CD4-positive, alpha-beta T cell treated with Interferon alpha-2 for 1 hour (primary cell): ENCODE measurements around the gene ZSCAN2.

Experiments
- DNase-seq, 2 donors: peaks; one replicate each; pipeline ENCODE4 v3.0.0-alpha.2; 2020 to 2022

Gene ZSCAN2

DNA sequence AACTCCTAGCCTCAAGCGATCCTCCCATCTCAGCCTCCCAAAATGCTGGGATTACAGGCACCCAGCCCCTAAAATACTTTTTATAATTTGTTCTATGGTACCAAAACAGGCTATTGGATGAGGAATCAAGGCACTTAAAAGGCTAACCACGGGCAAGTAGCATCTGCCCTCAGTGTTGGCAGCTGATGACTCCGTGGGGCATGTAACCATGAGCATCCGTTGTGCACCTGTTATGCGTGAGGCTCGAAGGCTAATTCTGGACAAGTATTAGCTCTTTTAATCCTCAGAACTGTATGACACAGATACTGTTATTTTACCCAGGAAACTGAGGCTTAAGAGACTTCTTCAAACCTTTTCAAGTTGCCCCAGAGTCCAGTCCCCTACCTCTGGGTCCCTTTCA is 43.0 kb downstream of the ZSCAN2 start:
- DNase-seq = no peak

- DNase-seq = no peak
These were observed 44.7 kb downstream of the ZSCAN2 start for GRCh38 chr15:84645496-84645895.

- DNase-seq = no peak
These were observed 45.2 kb downstream of the ZSCAN2 start for GRCh38 chr15:84645997-84646396.

DNA sequence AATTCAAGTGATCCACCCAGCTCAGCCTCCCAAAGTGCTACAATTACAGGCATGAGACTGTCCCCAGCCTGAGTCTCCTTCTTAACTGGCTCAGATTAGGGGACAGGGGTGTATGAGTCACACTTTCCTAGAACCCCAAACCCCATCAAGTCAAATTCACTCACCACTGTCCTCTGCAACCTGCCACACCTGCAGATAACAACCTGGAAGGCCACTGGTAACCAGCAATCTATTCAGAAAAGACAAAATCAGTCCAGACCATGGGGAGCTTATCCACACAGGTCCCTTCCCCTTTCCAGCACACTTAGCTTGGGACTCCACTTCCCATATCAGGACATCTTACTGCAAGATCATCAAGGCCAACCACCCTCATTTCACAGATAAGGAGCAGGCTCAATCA is 46.9 kb downstream of the ZSCAN2 start:
- no peak for DNase-seq

- no peak for DNase-seq
These were observed 47.7 kb downstream of the ZSCAN2 start for GRCh38 chr15:84648539-84648938.

DNA sequence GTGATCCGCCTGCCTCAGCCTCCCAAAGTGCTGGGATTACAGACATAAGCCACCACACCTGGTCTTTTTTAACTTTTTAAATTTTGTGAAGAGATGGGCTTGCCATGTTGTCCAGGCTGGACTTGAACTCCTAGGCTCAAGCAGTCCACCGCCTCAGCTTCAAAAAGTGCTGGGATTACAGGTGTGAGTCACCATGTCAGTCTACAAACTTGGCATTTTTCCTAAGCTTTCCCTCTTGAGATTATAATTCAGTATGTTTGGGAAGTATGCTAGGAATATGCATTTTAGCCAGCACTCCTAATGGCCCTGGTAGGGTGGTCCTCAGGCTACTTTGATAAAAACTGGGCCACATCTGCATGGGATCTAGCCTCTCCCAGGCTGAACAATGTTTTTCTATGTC is 48.9 kb downstream of the ZSCAN2 start:
- DNase-seq = no peak

- DNase-seq = no peak
These were observed 52.7 kb downstream of the ZSCAN2 start for GRCh38 chr15:84653584-84653909.

- DNase-seq = peak; percentile 93 to 96
These were observed 53.3 kb downstream of the ZSCAN2 start, which contains the start of gene WDR73 for GRCh38 chr15:84653910-84654688. Gene WDR73 (minus strand): TSS chr15:84654283. CDS start chr15:84654274, 9 bp downstream.

- peak; percentile 79 to 82 for DNase-seq
These were observed 54.1 kb downstream of the ZSCAN2 start for GRCh38 chr15:84654689-84655453.

- no peak for DNase-seq
These were observed 56.2 kb downstream of the ZSCAN2 start for GRCh38 chr15:84656972-84657371.

DNA sequence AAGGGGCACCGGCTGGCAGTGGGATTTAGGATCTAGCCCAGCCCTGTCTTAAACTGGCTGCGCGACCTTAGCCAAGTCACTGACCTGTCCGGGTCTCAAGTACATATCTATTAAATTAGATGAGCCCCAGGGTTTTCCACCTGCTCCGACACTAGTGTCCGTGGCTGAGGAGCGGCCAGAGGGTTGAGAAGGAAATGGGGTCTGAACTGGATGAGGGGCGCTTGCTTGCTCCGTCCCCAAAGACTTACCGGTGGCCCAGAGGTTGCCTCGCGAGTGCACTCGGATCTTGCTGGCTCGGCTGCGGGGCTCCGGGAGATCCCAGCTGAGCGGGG is 56.9 kb downstream of the ZSCAN2 start:
- no peak for DNase-seq

DNA sequence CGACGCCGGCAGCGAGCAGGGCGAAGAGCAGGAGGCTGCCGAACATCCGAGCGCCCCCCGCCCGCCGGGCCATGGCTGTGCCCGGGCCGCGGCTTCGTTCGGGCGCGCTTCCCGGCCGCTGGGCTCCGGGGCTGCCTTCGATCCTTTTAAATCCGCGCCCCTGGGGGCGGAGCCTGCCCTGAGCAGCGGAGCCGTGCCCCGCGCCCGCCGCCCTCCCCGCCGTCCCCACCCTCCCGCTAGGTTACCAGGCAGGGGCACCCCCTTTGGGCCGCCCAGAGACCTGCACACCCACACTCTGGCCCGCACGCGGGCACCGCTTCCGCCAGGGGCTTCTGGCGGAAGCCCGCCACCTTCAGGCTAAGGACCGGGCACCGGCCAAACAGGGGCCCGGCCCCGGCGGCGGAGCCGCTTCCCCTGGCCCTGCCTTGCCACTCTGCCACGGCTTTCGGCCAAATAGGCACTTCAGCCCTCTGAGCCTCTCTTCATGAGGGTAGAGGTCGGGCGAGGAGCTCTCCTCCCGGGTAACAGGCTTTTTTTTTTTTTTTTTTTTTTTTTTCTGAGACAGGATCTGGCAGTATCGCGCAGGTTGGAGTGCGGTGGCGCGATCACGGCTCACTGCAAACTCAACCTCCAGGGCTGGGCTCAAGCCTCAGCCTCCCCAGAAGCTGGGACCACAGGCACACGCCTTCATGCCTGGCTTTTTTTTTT is 57.4 kb downstream of the ZSCAN2 start, which contains the start of gene NMB:
TSS of gene NMB (minus strand) at position 120 of the 708 bp plus-strand sequence. CDS start at position 73, 47 bp downstream.
- peak; percentile 87 to 91 for DNase-seq

DNA sequence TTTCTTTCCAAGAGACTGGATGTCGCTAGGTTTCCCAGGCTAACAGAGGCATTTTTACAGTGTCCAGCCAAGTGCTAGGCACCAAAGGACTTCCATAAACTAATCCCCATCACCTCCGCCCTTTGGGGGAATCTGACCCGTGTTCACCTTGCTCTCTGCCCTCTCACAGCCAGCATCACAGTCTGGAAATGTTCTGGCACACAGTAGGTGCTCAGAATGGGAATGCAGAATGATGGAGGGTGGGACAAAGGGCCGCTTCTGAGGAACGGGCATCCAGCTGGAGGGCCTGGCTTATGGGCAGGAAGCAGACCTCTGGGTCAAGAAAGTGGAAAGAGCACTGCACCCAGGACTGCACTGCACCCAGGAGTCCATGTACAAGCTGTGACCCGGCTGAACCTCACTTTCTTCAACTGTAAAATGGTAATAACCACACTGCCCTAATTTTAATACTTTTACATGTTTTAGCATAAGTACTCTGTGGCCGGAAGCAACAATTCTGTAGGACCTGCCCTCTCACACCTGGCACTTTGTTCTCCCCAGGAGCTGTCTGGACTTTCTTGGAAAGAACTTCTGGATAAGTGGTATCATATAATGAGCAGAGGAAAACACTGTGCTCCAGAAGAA is 58.1 kb downstream of the ZSCAN2 start:
- DNase-seq = no peak

DNA sequence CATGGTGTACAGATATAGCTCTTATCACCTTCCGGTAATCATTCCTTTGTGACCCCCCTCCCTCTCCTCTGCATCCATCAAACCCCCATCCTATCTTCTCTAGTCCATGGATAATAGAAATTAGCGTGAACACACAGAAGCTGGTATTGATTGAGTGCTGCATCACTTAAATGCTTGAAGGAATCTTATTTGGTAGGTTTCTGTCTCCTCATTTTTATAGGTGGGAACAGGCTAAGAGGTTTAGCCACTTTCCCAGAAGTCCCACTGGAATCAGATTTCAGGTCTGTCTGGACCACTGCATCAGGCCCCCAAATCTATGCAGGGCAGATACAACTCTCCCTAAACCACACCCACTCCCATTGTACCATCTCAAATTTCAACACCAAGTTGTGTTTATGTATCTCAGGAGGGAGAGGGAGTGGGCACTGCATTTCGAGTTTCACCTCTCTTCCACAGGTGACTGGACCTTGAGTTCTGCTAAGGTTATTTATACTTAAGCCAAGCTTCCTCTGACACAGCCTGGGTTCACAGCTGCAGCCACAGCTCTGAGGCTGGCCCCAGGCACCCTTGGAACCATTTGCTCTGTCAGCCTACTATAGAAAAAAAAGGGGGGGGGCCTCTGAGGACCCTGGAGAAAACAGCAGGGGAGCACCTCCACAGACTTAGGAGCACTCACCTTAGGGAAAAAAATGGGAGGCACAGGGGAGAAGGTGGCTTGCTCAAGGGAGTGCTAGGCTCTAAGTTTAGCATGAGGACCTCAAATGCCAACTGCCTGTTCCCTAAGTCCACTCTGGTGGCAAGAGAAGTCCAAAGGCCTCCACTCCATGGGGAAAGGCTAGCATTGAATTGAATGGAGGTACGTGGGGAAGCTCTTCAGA is 59.3 kb downstream of the ZSCAN2 start:
- no peak for DNase-seq

DNA sequence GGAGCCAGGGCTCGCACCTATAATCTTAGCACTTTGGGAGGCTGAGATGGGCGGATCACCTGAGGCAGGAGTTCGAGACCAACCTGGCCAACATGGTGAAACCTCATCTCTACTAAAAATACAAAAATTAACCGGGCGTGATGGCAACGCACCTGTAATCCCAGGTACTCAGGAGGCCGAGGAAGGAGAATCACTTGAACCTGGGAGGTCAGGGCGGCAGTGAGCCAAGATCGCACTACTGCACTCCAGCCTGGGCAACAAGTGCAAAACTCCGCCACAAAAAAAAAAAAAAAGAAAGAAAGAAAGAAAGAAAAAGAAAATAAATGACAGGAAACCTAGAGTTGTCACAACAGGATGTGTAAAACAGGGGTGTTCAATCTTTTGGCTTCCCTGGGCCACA is 60.2 kb downstream of the ZSCAN2 start:
- no peak for DNase-seq

DNA sequence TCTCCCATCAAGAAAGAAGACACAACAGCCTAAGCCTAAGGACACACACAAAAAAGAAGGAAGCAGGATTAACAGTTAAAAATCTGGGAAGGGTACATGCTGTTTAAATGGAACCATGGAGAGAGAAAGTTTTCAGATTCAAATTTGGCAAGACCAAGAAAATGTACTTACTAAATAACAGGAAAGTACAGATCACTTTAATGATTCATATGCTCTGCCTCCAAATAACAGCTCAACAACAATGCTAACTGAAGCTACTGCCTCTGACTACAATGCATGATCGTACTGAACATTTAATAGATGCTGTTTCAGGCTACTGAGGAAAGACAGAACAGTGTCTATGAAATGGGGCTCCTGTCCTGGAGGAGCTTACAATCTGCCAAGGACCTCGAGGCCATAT is 65.6 kb downstream of the ZSCAN2 start:
- no peak for DNase-seq

GRCh38 chr15:84668221-84668982 is 67.6 kb downstream of the ZSCAN2 start:
- no peak for DNase-seq

DNA sequence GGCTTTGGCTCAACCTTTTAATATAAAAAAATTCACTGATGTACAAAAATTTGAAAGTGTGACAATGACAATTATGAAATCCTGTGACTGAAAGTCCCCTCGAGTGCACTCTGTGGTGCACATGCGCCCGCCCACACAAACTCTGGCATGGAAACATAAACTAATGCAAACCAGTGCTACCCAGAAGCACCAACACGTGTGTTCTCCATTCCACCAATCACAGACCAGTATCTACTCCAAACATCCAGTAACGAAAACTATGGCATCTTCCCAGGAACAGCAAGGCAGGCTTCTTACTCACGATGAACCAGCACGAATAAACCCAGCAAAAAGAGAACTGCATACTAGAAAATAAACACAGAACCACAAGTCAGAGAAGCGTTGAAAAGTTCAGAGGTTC is 68.9 kb downstream of the ZSCAN2 start:
- DNase-seq = no peak

DNA sequence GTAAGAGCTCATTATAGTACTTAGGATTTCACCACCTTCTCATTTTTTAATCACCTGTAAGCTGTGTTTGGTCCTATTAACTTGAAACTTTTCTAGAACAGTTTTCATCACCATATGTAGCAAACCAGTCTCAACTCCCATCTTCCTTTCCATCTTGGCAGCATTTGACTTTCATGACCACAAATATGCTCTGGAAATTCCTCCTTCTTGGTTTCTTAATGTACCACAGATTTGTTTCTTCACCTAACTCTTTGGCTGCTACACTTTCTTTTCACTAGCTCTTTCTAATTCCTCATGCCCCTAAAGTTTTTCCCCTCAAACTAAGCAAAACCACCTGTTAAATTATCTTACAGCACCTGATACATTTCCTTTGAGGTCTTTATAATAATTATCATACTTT is 70.4 kb downstream of the ZSCAN2 start:
- DNase-seq = no peak
